ENCODE measurements around the gene ABL1. TPM values are rescaled to one million over a fixed set of nuclear protein-coding genes. Genes with fewer than 3 reads are reported as not detected.

Gene ABL1
- total RNA-seq, 1 experiment from 2014 or later: 83.6 TPM

- H2BK12ac ChIP-seq (ENCODE audit: insufficient read length, low read depth, low read length): no peak overlapping the region
- no peak overlapping the region for H2BK120ac ChIP-seq (ENCODE audit: low read depth, low read length, poor library complexity, severe bottlenecking)
- no peak overlapping the region for H3K14ac ChIP-seq (ENCODE audit: insufficient read depth, low read length)
- no peak overlapping the region for H3K18ac ChIP-seq (ENCODE audit: insufficient read length, low read depth, low read length)
- H3K4me1 ChIP-seq (ENCODE audit: insufficient read depth, low read length): no peaks in the 10 kb centered on the region
- no peak overlapping the region for H4K91ac ChIP-seq (ENCODE audit: insufficient read length, low read depth, low read length)
- no peak overlapping the region for H2BK20ac ChIP-seq (ENCODE audit: low read depth, low read length, poor library complexity, severe bottlenecking)
- Mint-ChIP-seq H3K4me3 (no peak overlapping the region), H3K9me3 (no peaks in the 10 kb centered on the region), H3K4me1 (no peaks in the 10 kb centered on the region), H3K27ac (no peak overlapping the region), H3K27me3 (ENCODE audit: low read depth) (no peaks in the 10 kb centered on the region), H3K36me3 (ENCODE audit: insufficient read depth in 1 of 3, low read depth in 3 of 3) (peaks cover 61 to 90% (median 89%) of the 10 kb centered on the region in 3 experiments)
- H3K23me2 ChIP-seq (ENCODE audit: insufficient read length, low read depth, low read length, poor library complexity, severe bottlenecking): no peaks in the 10 kb centered on the region
- H3K4ac ChIP-seq (ENCODE audit: low read depth, low read length): no peak overlapping the region
- H3K4me2 ChIP-seq (ENCODE audit: insufficient read depth, insufficient read length, low read length): no peak overlapping the region
- no peaks in the 10 kb centered on the region for H3K9me3 ChIP-seq (ENCODE audit: control insufficient read depth, low read depth, low read length)
- no peak overlapping the region for H3K56ac ChIP-seq (ENCODE audit: insufficient read length, low read depth, low read length)
- no peak overlapping the region for H2BK15ac ChIP-seq (ENCODE audit: low read depth, low read length)
- no peak overlapping the region for H3T11ph ChIP-seq (ENCODE audit: low read length)
- peaks cover 2% of the 10 kb centered on the region for H4K20me1 ChIP-seq (ENCODE audit: control insufficient read depth, insufficient read depth, insufficient read length)
- H3K23ac ChIP-seq (ENCODE audit: insufficient read length, low read depth, low read length): no peak overlapping the region
- H3K27ac ChIP-seq (ENCODE audit: insufficient read length, low read depth, low read length): no peak overlapping the region
- H4K5ac ChIP-seq (ENCODE audit: insufficient read length, low read depth, low read length): no peak overlapping the region
- TF ChIP-seq, protein P1, sequence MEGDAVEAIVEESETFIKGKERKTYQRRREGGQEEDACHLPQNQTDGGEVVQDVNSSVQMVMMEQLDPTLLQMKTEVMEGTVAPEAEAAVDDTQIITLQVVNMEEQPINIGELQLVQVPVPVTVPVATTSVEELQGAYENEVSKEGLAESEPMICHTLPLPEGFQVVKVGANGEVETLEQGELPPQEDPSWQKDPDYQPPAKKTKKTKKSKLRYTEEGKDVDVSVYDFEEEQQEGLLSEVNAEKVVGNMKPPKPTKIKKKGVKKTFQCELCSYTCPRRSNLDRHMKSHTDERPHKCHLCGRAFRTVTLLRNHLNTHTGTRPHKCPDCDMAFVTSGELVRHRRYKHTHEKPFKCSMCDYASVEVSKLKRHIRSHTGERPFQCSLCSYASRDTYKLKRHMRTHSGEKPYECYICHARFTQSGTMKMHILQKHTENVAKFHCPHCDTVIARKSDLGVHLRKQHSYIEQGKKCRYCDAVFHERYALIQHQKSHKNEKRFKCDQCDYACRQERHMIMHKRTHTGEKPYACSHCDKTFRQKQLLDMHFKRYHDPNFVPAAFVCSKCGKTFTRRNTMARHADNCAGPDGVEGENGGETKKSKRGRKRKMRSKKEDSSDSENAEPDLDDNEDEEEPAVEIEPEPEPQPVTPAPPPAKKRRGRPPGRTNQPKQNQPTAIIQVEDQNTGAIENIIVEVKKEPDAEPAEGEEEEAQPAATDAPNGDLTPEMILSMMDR (conservative IDR thresholded peaks at IDR 0.05): no peak
- no peak overlapping the region for H2AFZ ChIP-seq (ENCODE audit: low read length)
- WGBS (ENCODE audit: extremely low coverage, insufficient read length, low lambda C conversion rate): no CpG with 5 or more reads among the region's 6 CpGs
- no peak overlapping the region for H2BK5ac ChIP-seq (ENCODE audit: insufficient read length, low read length)
- H2AK5ac ChIP-seq (ENCODE audit: insufficient read length, low read length): no peak overlapping the region
- no peak overlapping the region for H4K8ac ChIP-seq (replicated peaks; ENCODE audit: insufficient read length, low read depth, low read length)
- DNase-seq: no peak
- no peaks in the 10 kb centered on the region for H3K27me3 ChIP-seq (ENCODE audit: insufficient read depth, low read length)
- H3K79me1 ChIP-seq (ENCODE audit: insufficient read depth, low read depth, low read length, poor library complexity, severe bottlenecking): no peaks in the 10 kb centered on the region
- H3K79me2 ChIP-seq (ENCODE audit: insufficient read depth, low read length): no peaks in the 10 kb centered on the region
- no peak overlapping the region for H3K9ac ChIP-seq (ENCODE audit: extremely low read depth, insufficient read length, low read length)
Measured at GRCh38 chr9:130877300-130877699, 42.2 kb downstream of the ABL1 start.
